Adrenal gland (tissue), 12 donors: ENCODE results near the gene ANK2. TPM values are rescaled to one million over a fixed set of nuclear protein-coding genes. Genes with fewer than 3 reads are reported as not detected.

Experiments used
- DNase-seq, 7 donors: peaks; one replicate each; pipeline ENCODE4 v3.0.0-alpha.2; 2019 to 2020
- H3K27ac ChIP-seq, 5 donors: fragments of 200-600 bp; sonication (generic) in 4 of 5; 1 replicate in 3 of 5; 2 replicates in 2 of 5; pipeline versions ENCODE4 v1.5.1 to v1.8.0; 2016 to 2020; ENCODE audit warnings: mild to moderate bottlenecking in 1 of 5
- H3K27me3 ChIP-seq: fragments of 200-600 bp; 2 replicates; pipeline ENCODE4 v1.8.0; 2021
- H3K36me3 ChIP-seq, 2 donors: fragments of 200-600 bp; replicated peaks in 1 of 2; 1 replicate in 1 of 2; 2 replicates in 1 of 2; pipeline versions ENCODE4 v1.5.1 to v1.8.0; 2018 to 2022
- H3K4me1 ChIP-seq, 2 donors: fragments of 200-600 bp; replicated peaks in 1 of 2; 1 replicate in 1 of 2; 2 replicates in 1 of 2; pipeline versions ENCODE4 v1.5.1 to v1.8.0; 2018 to 2021
- H3K4me3 ChIP-seq, 4 donors: fragments of 200-600 bp; sonication (generic) in 3 of 4; one replicate each; pipeline ENCODE4 v1.5.1; 2016 to 2018
- H3K9me3 ChIP-seq, 3 donors: fragments of 200-600 bp; sonication (generic) in 1 of 3; replicated peaks in 1 of 3; 1 replicate in 2 of 3; 2 replicates in 1 of 3; pipeline versions ENCODE4 v1.5.1 to v1.8.0; 2016 to 2021
- POLR2A ChIP-seq, 2 donors: fragments of 450-650 bp; IDR thresholded peaks; one replicate each; pipeline ENCODE4 v1.6.1; 2017; ENCODE audit warnings: antibody characterized with exemption in 2 of 2, mild to moderate bottlenecking in 2 of 2, moderate library complexity in 1 of 2
- WGBS, 4 donors: extraction: QIAGEN DNeasy Blood & Tissue Kit in 2 of 4; methylation state at CpG; one replicate each; pipeline versions ENCODE4 v1.1.5 to v1.1.7; 2013 to 2017; 5-methylcytosine and 5-hydroxymethylcytosine counted together
- intact Hi-C, 2 donors: fragments of 100-400 bp; cut with DNase I; formaldehyde crosslinking; loops; one replicate each; pipeline versions ENCODE4 v1.14.1 to v1.15.0; 2022 to 2023
- polyA plus RNA-seq, 3 donors: library from polyadenylated mRNA; stranded (reverse); fragments of 200-250 nt in 2 of 3; fragments of 350-450 nt in 1 of 3; fragmentation: Illumina TruSeq in 1 of 3; extraction: RNeasy Lipid Tissue Mini Kit (QIAGEN cat#74804) in 1 of 3; gene quantifications; one replicate each; pipeline ENCODE4 v1.2.3, GENCODE V29; 2013 to 2014
- total RNA-seq, 9 donors: library from RNA; depleted of rRNA in 4 of 9; stranded (reverse); fragments of >200 nt in 4 of 9; fragments of 120-200 nt in 1 of 9; fragmentation: NEBNext Ultra II Directional in 1 of 9; extraction: Animal tissue kit (Norgen Biotek cat#: 25700) in 1 of 9; gene quantifications; one replicate each; pipeline versions ENCODE4 v1.1.0 to v1.2.4, GENCODE V29; 2013 to 2023
- TF ChIP-seq, protein P1 (sequence below), 6 experiments: fragments of 450-650 bp in 4 of 6; fragments of 200-600 bp in 2 of 6; sonication (generic) in 1 of 6; IDR thresholded peaks; 1 replicate in 5 of 6; 2 replicates in 1 of 6; pipeline versions ENCODE4 v1.5.1 to v1.8.0; 2016 to 2021; ENCODE audit warnings: antibody characterized with exemption in 6 of 6, mild to moderate bottlenecking in 2 of 6, moderate library complexity in 1 of 6
- donor health status: healthy with polysubstance abuse.
- donor health status: Bipolar disorder and iron deficiency.
- donor health status: DM: yes; HTN: yes; CAD: no.
- donor health status: DM: no; HTN: no; CAD: no.
- donor health status: DM: no; HTN: no; CAD: no.
- donor health status: DM: yes; HTN: yes; CAD: no.

ANK2 gene
- total and polyA plus RNA-seq, 12 donors, result 6.5 to 229 (median 56.1) TPM

DNA sequence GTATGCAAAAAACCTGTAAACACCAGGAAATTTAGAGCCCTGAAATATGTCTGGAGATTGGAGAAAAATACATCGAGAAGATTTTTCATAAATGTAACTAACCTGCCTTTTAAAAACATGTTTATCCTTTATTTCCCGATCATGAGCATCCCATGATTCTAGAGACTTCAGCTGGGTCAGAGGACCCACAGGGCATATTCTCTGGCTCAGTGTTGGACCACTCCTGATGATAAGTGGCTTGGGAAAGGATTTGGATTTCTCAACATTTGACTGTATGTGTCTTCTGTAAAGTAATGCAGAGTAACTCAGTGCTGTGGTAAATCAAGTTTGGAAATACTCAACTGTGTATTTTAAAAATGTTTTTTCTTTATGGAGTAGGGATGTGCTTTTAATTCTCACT lies 40.0 kb upstream of the ANK2 start:
- no peak for DNase-seq
- no peaks in the 10 kb centered on the region for H3K4me1 ChIP-seq
- intact Hi-C loops, result no loop called here
- H3K4me3 ChIP-seq, result no peak overlapping the region
- no peaks in the 10 kb centered on the region for H3K9me3 ChIP-seq
- H3K36me3 ChIP-seq, result no peaks in the 10 kb centered on the region
- TF ChIP-seq POLR2A (IDR thresholded peaks at IDR 0.05), result no peak
- TF ChIP-seq, protein P1, sequence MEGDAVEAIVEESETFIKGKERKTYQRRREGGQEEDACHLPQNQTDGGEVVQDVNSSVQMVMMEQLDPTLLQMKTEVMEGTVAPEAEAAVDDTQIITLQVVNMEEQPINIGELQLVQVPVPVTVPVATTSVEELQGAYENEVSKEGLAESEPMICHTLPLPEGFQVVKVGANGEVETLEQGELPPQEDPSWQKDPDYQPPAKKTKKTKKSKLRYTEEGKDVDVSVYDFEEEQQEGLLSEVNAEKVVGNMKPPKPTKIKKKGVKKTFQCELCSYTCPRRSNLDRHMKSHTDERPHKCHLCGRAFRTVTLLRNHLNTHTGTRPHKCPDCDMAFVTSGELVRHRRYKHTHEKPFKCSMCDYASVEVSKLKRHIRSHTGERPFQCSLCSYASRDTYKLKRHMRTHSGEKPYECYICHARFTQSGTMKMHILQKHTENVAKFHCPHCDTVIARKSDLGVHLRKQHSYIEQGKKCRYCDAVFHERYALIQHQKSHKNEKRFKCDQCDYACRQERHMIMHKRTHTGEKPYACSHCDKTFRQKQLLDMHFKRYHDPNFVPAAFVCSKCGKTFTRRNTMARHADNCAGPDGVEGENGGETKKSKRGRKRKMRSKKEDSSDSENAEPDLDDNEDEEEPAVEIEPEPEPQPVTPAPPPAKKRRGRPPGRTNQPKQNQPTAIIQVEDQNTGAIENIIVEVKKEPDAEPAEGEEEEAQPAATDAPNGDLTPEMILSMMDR (IDR thresholded peaks at IDR 0.05), result no peak
- H3K27me3 ChIP-seq, result no peaks in the 10 kb centered on the region
- H3K27ac ChIP-seq, result no peak overlapping the region
- 83 to 95% (median 88%) methylated on average over 2 of the region's 2 CpGs for WGBS, 4 donors

DNA sequence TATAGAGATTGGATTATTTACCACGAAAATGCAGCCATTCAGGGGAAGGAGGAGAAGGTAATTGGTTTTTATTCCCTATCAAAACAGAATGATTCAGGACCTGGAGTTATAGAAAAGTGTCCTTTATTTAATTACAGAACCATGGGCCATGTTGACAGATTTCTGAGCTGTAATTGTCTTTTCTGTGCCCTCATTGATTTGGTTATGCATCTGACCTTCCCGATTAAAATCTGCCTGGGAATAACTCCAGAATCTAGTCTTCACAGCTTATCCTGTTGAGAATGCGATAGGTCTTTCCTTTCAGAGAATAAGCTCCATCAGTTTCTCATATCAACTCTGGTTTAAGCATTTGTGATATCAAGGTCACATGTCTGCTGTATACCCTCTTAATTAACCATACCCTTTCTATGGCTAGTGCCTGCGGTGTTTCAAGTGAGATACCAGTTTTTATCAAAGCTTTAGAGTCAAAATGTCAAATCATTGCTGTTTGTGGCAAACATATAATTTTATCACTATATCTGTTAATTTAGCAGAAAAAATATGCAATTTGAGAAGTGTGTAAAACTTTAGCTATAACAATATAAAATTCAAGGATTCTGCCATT lies 37.2 kb upstream of the ANK2 start:
- DNase-seq, result no peak
- intact Hi-C loops, result no loop called here
- no peaks in the 10 kb centered on the region for H3K9me3 ChIP-seq
- no peaks in the 10 kb centered on the region for H3K27me3 ChIP-seq
- no peaks in the 10 kb centered on the region for H3K4me1 ChIP-seq
- no peaks in the 10 kb centered on the region for H3K36me3 ChIP-seq
- WGBS, 4 donors, result 66 to 81% (median 78%) methylated on average over 4 of the region's 4 CpGs
- no peak overlapping the region for H3K27ac ChIP-seq
- no peak overlapping the region for H3K4me3 ChIP-seq
- TF ChIP-seq, protein P1 (IDR thresholded peaks at IDR 0.05), result no peak

DNA sequence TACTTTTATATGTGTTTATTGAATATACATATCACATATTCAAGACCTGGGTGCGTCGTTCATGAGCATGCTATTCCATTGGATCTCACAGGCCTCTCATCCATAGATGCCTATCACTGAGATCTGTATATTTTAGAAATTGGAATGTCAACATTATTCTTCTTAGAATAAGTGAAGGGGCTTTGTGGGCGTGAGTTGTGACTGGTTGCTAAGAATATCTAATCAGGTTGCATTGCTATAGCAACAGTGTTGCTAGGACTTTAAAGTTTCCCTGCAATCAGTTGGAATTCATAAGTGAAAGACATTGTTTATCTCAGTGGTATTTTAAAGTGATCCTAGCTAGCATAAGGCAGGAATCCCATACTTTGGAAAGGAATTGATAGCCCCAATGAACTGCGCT lies 36.7 kb upstream of the ANK2 start:
- intact Hi-C loops, result no loop called here
- no peaks in the 10 kb centered on the region for H3K4me1 ChIP-seq
- no peaks in the 10 kb centered on the region for H3K9me3 ChIP-seq
- no peaks in the 10 kb centered on the region for H3K27me3 ChIP-seq
- no peak overlapping the region for H3K27ac ChIP-seq
- H3K36me3 ChIP-seq, result no peaks in the 10 kb centered on the region
- H3K4me3 ChIP-seq, result no peak overlapping the region
- 86 to 90% (median 89%) methylated on average over 4 of the region's 4 CpGs for WGBS, 4 donors
- no peak for TF ChIP-seq POLR2A (IDR thresholded peaks at IDR 0.05)
- TF ChIP-seq, protein P1 (IDR thresholded peaks at IDR 0.05), result no peak
- no peak for DNase-seq

DNA sequence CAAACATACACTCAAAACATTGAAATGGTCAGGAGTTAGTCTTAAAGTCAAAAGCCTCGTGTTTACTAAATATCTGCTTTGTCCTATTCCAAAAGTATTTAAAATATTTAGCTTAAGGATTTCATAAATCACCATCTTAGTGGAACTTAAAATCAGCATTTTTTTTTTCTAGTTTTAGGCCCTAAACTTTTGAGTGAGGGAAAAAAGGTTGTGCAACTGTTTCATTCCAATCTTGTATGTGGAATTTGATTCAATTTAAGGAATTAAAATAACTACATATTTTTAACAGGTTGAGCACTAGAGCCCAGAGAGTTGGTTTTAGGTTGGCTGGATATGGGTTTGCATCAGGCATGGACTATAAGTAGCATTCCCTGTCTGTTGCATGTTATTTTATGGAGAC lies 35.7 kb upstream of the ANK2 start:
- Histone ChIP-seq H3K36me3 (no peaks in the 10 kb centered on the region), H3K4me3 (no peak overlapping the region), H3K27ac (no peak overlapping the region), H3K4me1 (no peaks in the 10 kb centered on the region), H3K9me3 (no peaks in the 10 kb centered on the region), H3K27me3 (no peaks in the 10 kb centered on the region)
- TF ChIP-seq POLR2A (IDR thresholded peaks at IDR 0.05), result no peak
- TF ChIP-seq, protein P1 (IDR thresholded peaks at IDR 0.05), result no peak
- WGBS, 4 donors, result 55 to 72% (median 63%) methylated on average over 1 of the region's 1 CpG
- no peak for DNase-seq
- intact Hi-C loops, result no loop called here
